Mucosa of stomach (tissue), 1 donor: ENCODE data around the gene WDR27.
"Not testable (repeated sequence)": the region's sequence is repeated elsewhere in the genome, so short reads cannot be mapped to it uniquely, and the experiment has no call there.

Experiments
- H3K27me3 ChIP-seq: one replicate; pipeline ENCODE4 v1.7.0; 2013; ENCODE audit warnings: mild to moderate bottlenecking, low read length; ENCODE audit not compliant: control insufficient read depth, insufficient read depth
- H3K36me3 ChIP-seq: one replicate; pipeline ENCODE4 v1.7.0; 2013; ENCODE audit warnings: low read length; ENCODE audit not compliant: control insufficient read depth, insufficient read depth
- H3K4me1 ChIP-seq: one replicate; pipeline ENCODE4 v1.7.0; 2013; ENCODE audit warnings: mild to moderate bottlenecking, low read length; ENCODE audit not compliant: control insufficient read depth, insufficient read depth
- H3K4me3 ChIP-seq: one replicate; pipeline ENCODE4 v1.7.0; 2013; ENCODE audit warnings: low read length
- H3K9ac ChIP-seq: one replicate; pipeline ENCODE4 v1.7.0; 2013; ENCODE audit warnings: mild to moderate bottlenecking, low read length, moderate library complexity
- H3K9me3 ChIP-seq: one replicate; pipeline ENCODE4 v1.7.0; 2013; ENCODE audit warnings: mild to moderate bottlenecking, low read length, moderate library complexity; ENCODE audit not compliant: control insufficient read depth
- donor health status: Pancreatic carcinoma.

The WDR27 gene

GRCh38 chr6:169701311-169701953 is 397 bp downstream of the WDR27 start:
- Histone ChIP-seq H3K4me3 (peak overlapping the region; percentile 78), H3K4me1 (peaks cover 22% of the 10 kb centered on the region), H3K9ac (peak overlapping the region; percentile 92), H3K27me3 (no peaks in the 10 kb centered on the region), H3K9me3 (no peaks in the 10 kb centered on the region), H3K36me3 (no peaks in the 10 kb centered on the region)

- Histone ChIP-seq H3K36me3 (no peaks in the 10 kb centered on the region), H3K27me3 (no peaks in the 10 kb centered on the region), H3K4me1 (peaks cover 22% of the 10 kb centered on the region), H3K9ac (no peak overlapping the region), H3K9me3 (no peaks in the 10 kb centered on the region), H3K4me3 (no peak overlapping the region)
Measured at GRCh38 chr6:169700296-169700695, 1.5 kb downstream of the WDR27 start.

- not testable (repeated sequence) for H3K36me3 ChIP-seq, H3K4me3 ChIP-seq, H3K27me3 ChIP-seq, H3K9me3 ChIP-seq, H3K9ac ChIP-seq
- peaks cover 16% of the 10 kb centered on the region for H3K4me1 ChIP-seq
Measured at GRCh38 chr6:169697115-169697514, 4.7 kb downstream of the WDR27 start.

- Histone ChIP-seq H3K4me1 (peaks cover 8% of the 10 kb centered on the region), H3K9ac (no peak overlapping the region), H3K27me3 (no peaks in the 10 kb centered on the region), H3K36me3 (no peaks in the 10 kb centered on the region), H3K4me3 (no peak overlapping the region), H3K9me3 (no peaks in the 10 kb centered on the region)
Measured at GRCh38 chr6:169695131-169695530, 6.7 kb downstream of the WDR27 start.

GRCh38 chr6:169692516-169692915 is 9.3 kb downstream of the WDR27 start:
- Histone ChIP-seq H3K27me3 (no peaks in the 10 kb centered on the region), H3K36me3 (no peaks in the 10 kb centered on the region), H3K9me3 (no peaks in the 10 kb centered on the region), H3K4me3 (no peak overlapping the region), H3K9ac (no peak overlapping the region), H3K4me1 (peaks cover 8% of the 10 kb centered on the region)

- Histone ChIP-seq H3K9ac (no peak overlapping the region), H3K4me3 (no peak overlapping the region), H3K36me3 (no peaks in the 10 kb centered on the region), H3K27me3 (no peaks in the 10 kb centered on the region), H3K9me3 (no peaks in the 10 kb centered on the region), H3K4me1 (peaks cover 8% of the 10 kb centered on the region)
Measured at GRCh38 chr6:169691260-169691659, 10.6 kb downstream of the WDR27 start.

GRCh38 chr6:169689287-169689686 is 12.5 kb downstream of the WDR27 start:
- H3K36me3 ChIP-seq: no peaks in the 10 kb centered on the region

GRCh38 chr6:169685860-169686259 is 16.0 kb downstream of the WDR27 start:
- Histone ChIP-seq H3K4me1 (no peaks in the 10 kb centered on the region), H3K9ac (no peak overlapping the region), H3K36me3 (no peaks in the 10 kb centered on the region), H3K27me3 (no peaks in the 10 kb centered on the region), H3K4me3 (no peak overlapping the region), H3K9me3 (no peaks in the 10 kb centered on the region)

More at GRCh38 chr6:169689287-169689686, 12.5 kb downstream of the WDR27 start:
- peaks cover 8% of the 10 kb centered on the region for H3K4me1 ChIP-seq
- no peak overlapping the region for H3K4me3 ChIP-seq
- H3K9me3 ChIP-seq: no peaks in the 10 kb centered on the region
- no peaks in the 10 kb centered on the region for H3K27me3 ChIP-seq
- no peak overlapping the region for H3K9ac ChIP-seq

- H3K4me3 ChIP-seq: no peak overlapping the region
- H3K9me3 ChIP-seq: no peaks in the 10 kb centered on the region
- no peak overlapping the region for H3K9ac ChIP-seq
- H3K36me3 ChIP-seq: no peaks in the 10 kb centered on the region
- H3K4me1 ChIP-seq: no peaks in the 10 kb centered on the region
- H3K27me3 ChIP-seq: no peaks in the 10 kb centered on the region
Measured at GRCh38 chr6:169684056-169684455, 17.8 kb downstream of the WDR27 start.

GRCh38 chr6:169678342-169678741 is 23.5 kb downstream of the WDR27 start:
- no peaks in the 10 kb centered on the region for H3K36me3 ChIP-seq
- no peak overlapping the region for H3K4me3 ChIP-seq
- no peaks in the 10 kb centered on the region for H3K9me3 ChIP-seq
- H3K9ac ChIP-seq: no peak overlapping the region
- H3K4me1 ChIP-seq: no peaks in the 10 kb centered on the region
- H3K27me3 ChIP-seq: no peaks in the 10 kb centered on the region

- Histone ChIP-seq H3K36me3 (no peaks in the 10 kb centered on the region), H3K4me3 (no peak overlapping the region), H3K4me1 (no peaks in the 10 kb centered on the region), H3K9me3 (no peaks in the 10 kb centered on the region), H3K9ac (no peak overlapping the region), H3K27me3 (no peaks in the 10 kb centered on the region)
Measured at GRCh38 chr6:169677096-169677495, 24.7 kb downstream of the WDR27 start.

GRCh38 chr6:169675011-169675410 is 26.8 kb downstream of the WDR27 start:
- no peaks in the 10 kb centered on the region for H3K36me3 ChIP-seq
- no peak overlapping the region for H3K4me3 ChIP-seq
- H3K9ac ChIP-seq: no peak overlapping the region
- H3K27me3 ChIP-seq: no peaks in the 10 kb centered on the region
- no peaks in the 10 kb centered on the region for H3K4me1 ChIP-seq
- H3K9me3 ChIP-seq: no peaks in the 10 kb centered on the region

GRCh38 chr6:169671563-169671962 is 30.3 kb downstream of the WDR27 start:
- Histone ChIP-seq H3K4me3 (no peak overlapping the region), H3K4me1 (no peaks in the 10 kb centered on the region), H3K27me3 (no peaks in the 10 kb centered on the region)

More at GRCh38 chr6:169671563-169671962, 30.3 kb downstream of the WDR27 start:
- Histone ChIP-seq H3K36me3 (no peaks in the 10 kb centered on the region), H3K9me3 (no peaks in the 10 kb centered on the region), H3K9ac (no peak overlapping the region)
